ENCODE results near the gene MC1R. TPM values are rescaled to one million over a fixed set of nuclear protein-coding genes. Genes with fewer than 3 reads are reported as not detected.

Gene MC1R
- total RNA-seq, 1 experiment from 2014 or later, result 12.2 TPM

Other genes starting within 250 kb of the MC1R start
- 165 TPM for gene CDK10, start 232.2 kb upstream of the MC1R start, total RNA-seq (2021; ENCODE audit: unreplicated experiment)
- 50.5 TPM for gene SPATA2L, start 217.2 kb upstream of the MC1R start, total RNA-seq (2021; ENCODE audit: unreplicated experiment)
- 4.2 TPM for gene VPS9D1, start 198.0 kb upstream of the MC1R start, total RNA-seq (2021; ENCODE audit: unreplicated experiment)
- gene ZNF276, start 197.3 kb upstream of the MC1R start, total RNA-seq (2021; ENCODE audit: unreplicated experiment), result 49.9 TPM
- 167 TPM for gene FANCA, start 102.2 kb upstream of the MC1R start, total RNA-seq (2021; ENCODE audit: unreplicated experiment)
- gene SPIRE2, start 90.4 kb upstream of the MC1R start, total RNA-seq (2021; ENCODE audit: unreplicated experiment), result 21.2 TPM
- 345 TPM for gene TCF25, start 45.3 kb upstream of the MC1R start, total RNA-seq (2021; ENCODE audit: unreplicated experiment)
- 173 TPM for gene TUBB3, start 4.5 kb downstream of the MC1R start, total RNA-seq (2021; ENCODE audit: unreplicated experiment)
- 109 TPM for gene DEF8, start 29.9 kb downstream of the MC1R start, total RNA-seq (2021; ENCODE audit: unreplicated experiment)
- gene DBNDD1, start 100.6 kb downstream of the MC1R start, total RNA-seq (2021; ENCODE audit: unreplicated experiment), result 60.2 TPM
- 0.07 TPM for gene PRDM7, start 158.5 kb downstream of the MC1R start, total RNA-seq (2021; ENCODE audit: unreplicated experiment)